Mesenchymal stem cell (in vitro differentiated cells and primary cell): ENCODE data around the gene SMARCA4.

ENCODE experiments used
- DNase-seq: peaks from one replicate; pipeline ENCODE4 v3.0.0-alpha.2; 2013
- H2AFZ ChIP-seq: one replicate; pipeline ENCODE4 v1.6.1; 2013; ENCODE audit warnings: low read depth, mild to moderate bottlenecking, control low read depth, inconsistent platforms, low read length, moderate library complexity
- H2AK5ac ChIP-seq: 2 replicates; pipeline ENCODE4 v1.6.1; 2013; ENCODE audit warnings: low read length, moderate library complexity, mild to moderate bottlenecking, inconsistent platforms; ENCODE audit not compliant: severe bottlenecking
- H2BK120ac ChIP-seq: one replicate; pipeline ENCODE4 v1.6.1; 2013; ENCODE audit warnings: low read depth, mild to moderate bottlenecking, inconsistent platforms, low read length, moderate library complexity
- H2BK12ac ChIP-seq, 2 experiments: one replicate each; pipeline ENCODE4 v1.6.1; 2013; ENCODE audit warnings: inconsistent platforms in 2 of 2, low read length in 2 of 2, mild to moderate bottlenecking in 2 of 2, moderate library complexity in 2 of 2, control low read depth in 1 of 2
- H2BK15ac ChIP-seq: one replicate; pipeline ENCODE4 v1.6.1; 2013; ENCODE audit warnings: mild to moderate bottlenecking, low read depth, inconsistent platforms; ENCODE audit not compliant: poor library complexity, severe bottlenecking
- H2BK5ac ChIP-seq: 2 replicates; pipeline ENCODE4 v1.6.1; 2013; ENCODE audit warnings: low read depth, mild to moderate bottlenecking, low read length, control low read depth, inconsistent platforms; ENCODE audit not compliant: poor library complexity, severe bottlenecking
- H3K14ac ChIP-seq, 2 experiments: one replicate each; pipeline ENCODE4 v1.6.1; 2013; ENCODE audit warnings: inconsistent platforms in 2 of 2, low read length in 2 of 2, control low read depth in 1 of 2, mild to moderate bottlenecking in 1 of 2, moderate library complexity in 1 of 2
- H3K18ac ChIP-seq, 2 experiments: one replicate each; pipeline ENCODE4 v1.6.1; 2013; ENCODE audit warnings: inconsistent platforms in 2 of 2, low read length in 2 of 2, control low read depth in 1 of 2, low read depth in 1 of 2, mild to moderate bottlenecking in 1 of 2
- H3K23ac ChIP-seq, 2 experiments: one replicate each; pipeline ENCODE4 v1.6.1; 2013; ENCODE audit warnings: inconsistent platforms in 2 of 2, low read length in 2 of 2, mild to moderate bottlenecking in 2 of 2, moderate library complexity in 2 of 2, control low read depth in 1 of 2
- H3K27ac ChIP-seq: 2 replicates; pipeline ENCODE4 v1.5.1; 2013; ENCODE audit warnings: mild to moderate bottlenecking, moderate library complexity, low read length, control low read depth, inconsistent platforms; ENCODE audit not compliant: poor library complexity, severe bottlenecking
- H3K27me3 ChIP-seq, 2 experiments: 2 replicates each; pipeline versions ENCODE4 v1.6.1 to v1.7.0; 2013; ENCODE audit warnings: low read length in 2 of 2, mild to moderate bottlenecking in 2 of 2, moderate library complexity in 2 of 2, control low read depth in 1 of 2, inconsistent platforms in 1 of 2; ENCODE audit not compliant: control insufficient read depth in 1 of 2, insufficient read depth in 1 of 2
- H3K36me3 ChIP-seq, 2 experiments: 2 replicates each; pipeline versions ENCODE4 v1.6.1 to v1.7.0; 2013; ENCODE audit warnings: low read length in 2 of 2, control low read depth in 1 of 2, inconsistent platforms in 1 of 2, low read depth in 1 of 2, mild to moderate bottlenecking in 1 of 2; ENCODE audit not compliant: insufficient read depth in 2 of 2, control insufficient read depth in 1 of 2
- H3K4ac ChIP-seq, 2 experiments: one replicate each; pipeline ENCODE4 v1.6.1; 2013; ENCODE audit warnings: inconsistent platforms in 2 of 2, low read length in 2 of 2, mild to moderate bottlenecking in 2 of 2, moderate library complexity in 2 of 2, control low read depth in 1 of 2, low read depth in 1 of 2
- H3K4me1 ChIP-seq: 2 replicates; pipeline ENCODE4 v1.6.1; 2013; ENCODE audit warnings: low read depth, low read length, control low read depth; ENCODE audit not compliant: control insufficient read depth, insufficient read depth
- H3K4me2 ChIP-seq: 2 replicates; pipeline ENCODE4 v1.6.1; 2013; ENCODE audit warnings: low read length, mild to moderate bottlenecking, inconsistent platforms; ENCODE audit not compliant: poor library complexity, severe bottlenecking
- H3K4me3 ChIP-seq, 2 experiments: 2 replicates each; pipeline versions ENCODE4 v1.5.1 to v1.7.0; 2013; ENCODE audit warnings: low read length in 2 of 2, mild to moderate bottlenecking in 2 of 2, control low read depth in 1 of 2, low read depth in 1 of 2; ENCODE audit not compliant: insufficient read depth in 1 of 2
- H3K79me1 ChIP-seq: replicated peaks from 2 replicates; pipeline ENCODE4 v1.6.1; 2013; ENCODE audit warnings: mild to moderate bottlenecking, control low read depth, low read length, inconsistent platforms; ENCODE audit not compliant: poor library complexity, severe bottlenecking
- H3K9ac ChIP-seq: 2 replicates; pipeline ENCODE4 v1.7.0; 2013; ENCODE audit warnings: mild to moderate bottlenecking, low read length, moderate library complexity
- H3K9me3 ChIP-seq: 2 replicates; pipeline ENCODE4 v1.7.0; 2013; ENCODE audit warnings: mild to moderate bottlenecking, low read length; ENCODE audit not compliant: control insufficient read depth
- H4K8ac ChIP-seq: one replicate; pipeline ENCODE4 v1.6.1; 2013; ENCODE audit warnings: inconsistent platforms, mild to moderate bottlenecking, low read length, moderate library complexity
- H4K91ac ChIP-seq: one replicate; pipeline ENCODE4 v1.6.1; 2013; ENCODE audit warnings: mild to moderate bottlenecking, low read length, inconsistent platforms
- WGBS: methylation state at CpG from one replicate; pipeline ENCODE4 v1.1.7; 2013; ENCODE audit warnings: mixed read lengths; 5-methylcytosine and 5-hydroxymethylcytosine counted together

The SMARCA4 gene

DNA sequence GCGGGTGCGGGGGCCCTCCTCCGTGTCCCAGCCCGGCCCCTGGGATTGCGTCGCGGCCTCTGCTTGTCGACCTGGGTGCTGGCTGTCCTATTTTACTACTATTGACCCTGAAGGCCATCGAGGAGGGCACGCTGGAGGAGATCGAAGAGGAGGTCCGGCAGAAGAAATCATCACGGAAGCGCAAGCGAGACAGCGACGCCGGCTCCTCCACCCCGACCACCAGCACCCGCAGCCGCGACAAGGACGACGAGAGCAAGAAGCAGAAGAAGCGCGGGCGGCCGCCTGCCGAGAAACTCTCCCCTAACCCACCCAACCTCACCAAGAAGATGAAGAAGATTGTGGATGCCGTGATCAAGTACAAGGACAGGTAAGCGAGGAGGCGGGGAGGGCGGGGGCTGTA is 80.4 kb downstream of the SMARCA4 start:
- Histone ChIP-seq H3K27me3 (no peaks in the 10 kb centered on the region), H3K23ac (no peak overlapping the region), H2BK5ac (no peak overlapping the region), H3K27ac (no peak overlapping the region), H3K4me2 (no peak overlapping the region), H3K14ac (no peak overlapping the region), H3K9me3 (no peaks in the 10 kb centered on the region), H4K8ac (no peak overlapping the region), H2BK15ac (no peak overlapping the region), H3K4me3 (no peak overlapping the region), H3K79me1 (peaks cover 38% of the 10 kb centered on the region), H2AFZ (no peak overlapping the region), H3K36me3 (peaks cover 67 to 70% of the 10 kb centered on the region in 2 experiments), H3K4ac (no peak overlapping the region), H3K4me1 (no peaks in the 10 kb centered on the region), H2BK12ac (no peak overlapping the region), H2BK120ac (no peak overlapping the region), H3K18ac (no peak overlapping the region), H2AK5ac (no peak overlapping the region), H4K91ac (no peak overlapping the region), H3K9ac (no peak overlapping the region)
- 99% methylated on average over 33 of the region's 33 CpGs for WGBS
- DNase-seq = no peak

DNA sequence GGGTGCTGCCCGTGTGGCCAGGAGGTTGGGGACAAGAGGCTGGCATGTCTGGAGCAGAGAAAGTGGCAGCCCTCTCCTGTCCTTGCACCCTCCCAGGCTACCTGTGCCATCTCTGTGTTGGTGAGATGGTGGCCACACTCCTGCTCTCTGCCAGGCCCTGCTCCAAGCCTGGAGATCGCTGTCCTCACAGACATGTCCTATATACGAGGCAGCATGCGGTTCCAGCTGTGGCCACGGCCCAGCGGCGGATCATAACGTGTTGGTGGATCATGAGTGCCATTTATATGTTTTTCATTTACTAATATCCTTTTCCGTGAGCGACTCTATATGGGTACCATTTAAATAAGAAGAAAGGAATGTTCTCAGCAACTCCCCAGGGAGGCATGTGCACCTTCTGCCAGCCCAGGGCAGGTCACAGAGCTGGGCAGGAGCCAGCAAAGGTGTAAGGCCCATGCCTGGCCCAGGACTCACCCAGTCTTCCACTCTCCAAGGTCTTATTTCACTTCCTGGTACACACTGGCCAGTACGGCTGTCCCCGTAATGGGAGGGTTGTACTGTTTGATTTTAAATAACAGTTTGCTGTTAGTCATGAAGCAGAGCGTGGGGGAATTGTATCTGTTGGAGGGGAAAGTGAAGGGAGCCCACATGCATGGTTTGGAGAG is 81.3 kb downstream of the SMARCA4 start:
- Histone ChIP-seq H3K27me3 (no peaks in the 10 kb centered on the region), H3K36me3 (peaks cover 59 to 65% of the 10 kb centered on the region in 2 experiments), H3K27ac (no peak overlapping the region), H2BK120ac (no peak overlapping the region), H4K91ac (no peak overlapping the region), H3K9me3 (no peaks in the 10 kb centered on the region), H3K4me3 (no peak overlapping the region), H3K23ac (no peak overlapping the region), H3K4ac (no peak overlapping the region), H2BK5ac (no peak overlapping the region), H3K79me1 (peaks cover 34% of the 10 kb centered on the region), H3K4me1 (peaks cover 3% of the 10 kb centered on the region), H3K18ac (no peak overlapping the region), H2AFZ (no peak overlapping the region), H3K4me2 (no peak overlapping the region), H2AK5ac (no peak overlapping the region), H3K14ac (no peak overlapping the region), H2BK12ac (no peak overlapping the region), H4K8ac (no peak overlapping the region), H3K9ac (no peak overlapping the region), H2BK15ac (no peak overlapping the region)
- DNase-seq = no peak
- 89% methylated on average over 10 of the region's 13 CpGs for WGBS

- no peak overlapping the region for H3K14ac ChIP-seq
- H2AFZ ChIP-seq = no peak overlapping the region
- H3K9me3 ChIP-seq = no peaks in the 10 kb centered on the region
- H3K4ac ChIP-seq = no peak overlapping the region
- H3K4me1 ChIP-seq = peaks cover 3% of the 10 kb centered on the region
- no peak overlapping the region for H3K27ac ChIP-seq
- H3K18ac ChIP-seq = no peak overlapping the region
- H2BK12ac ChIP-seq = no peak overlapping the region
- peaks cover 61% of the 10 kb centered on the region in 2 experiments for H3K36me3 ChIP-seq
- no peak overlapping the region for H3K4me2 ChIP-seq
- H3K9ac ChIP-seq = no peak overlapping the region
- H3K4me3 ChIP-seq = no peak overlapping the region
- H2BK120ac ChIP-seq = no peak overlapping the region
- H3K27me3 ChIP-seq = no peaks in the 10 kb centered on the region
- H4K91ac ChIP-seq = no peak overlapping the region
- H2BK15ac ChIP-seq = no peak overlapping the region
- DNase-seq = no peak
- WGBS = 99% methylated on average over 10 of the region's 10 CpGs
- H2BK5ac ChIP-seq = no peak overlapping the region
- H3K23ac ChIP-seq = no peak overlapping the region
- H3K79me1 ChIP-seq = peaks cover 40% of the 10 kb centered on the region
- no peak overlapping the region for H4K8ac ChIP-seq
- no peak overlapping the region for H2AK5ac ChIP-seq
Measured at GRCh38 chr19:11044431-11044830, 83.6 kb downstream of the SMARCA4 start.

DNA sequence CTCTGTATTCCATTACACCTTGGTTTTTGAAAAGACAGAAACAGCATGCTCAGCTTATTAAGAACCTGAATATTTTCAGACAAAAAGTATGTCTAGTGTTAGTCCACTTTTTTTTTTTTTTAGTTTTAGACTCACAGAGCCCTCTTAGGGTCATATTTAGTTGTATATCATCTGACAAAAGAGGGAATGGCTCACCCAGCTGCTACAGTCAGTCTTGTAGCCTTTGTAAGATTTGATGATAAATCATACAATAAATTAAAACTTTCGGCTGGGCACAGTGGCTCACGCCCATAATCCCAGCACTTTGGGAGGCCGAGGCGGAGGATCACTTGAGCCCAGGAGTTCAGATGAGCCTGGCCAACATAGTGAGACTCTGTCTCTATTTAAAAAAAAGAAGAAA is 84.7 kb downstream of the SMARCA4 start:
- Histone ChIP-seq H3K27ac (no peak overlapping the region), H3K4me3 (no peak overlapping the region), H3K36me3 (peaks cover 65 to 70% of the 10 kb centered on the region in 2 experiments), H3K14ac (no peak overlapping the region), H2AFZ (no peak overlapping the region), H4K91ac (no peak overlapping the region), H3K4ac (no peak overlapping the region), H3K18ac (no peak overlapping the region), H2BK120ac (no peak overlapping the region), H4K8ac (no peak overlapping the region), H3K4me2 (no peak overlapping the region), H2AK5ac (no peak overlapping the region), H3K23ac (no peak overlapping the region), H3K27me3 (no peaks in the 10 kb centered on the region), H2BK15ac (no peak overlapping the region), H3K79me1 (peaks cover 47% of the 10 kb centered on the region), H3K9ac (no peak overlapping the region), H2BK12ac (no peak overlapping the region), H3K9me3 (no peaks in the 10 kb centered on the region), H2BK5ac (no peak overlapping the region), H3K4me1 (peaks cover 3% of the 10 kb centered on the region)
- 98% methylated on average over 4 of the region's 4 CpGs for WGBS
- DNase-seq = no peak
